ENCODE data around the gene EGFL6.
"Not testable (repeated sequence)": the region's sequence is repeated elsewhere in the genome, so short reads cannot be mapped to it uniquely, and the experiment has no call there.

Gene EGFL6

DNA sequence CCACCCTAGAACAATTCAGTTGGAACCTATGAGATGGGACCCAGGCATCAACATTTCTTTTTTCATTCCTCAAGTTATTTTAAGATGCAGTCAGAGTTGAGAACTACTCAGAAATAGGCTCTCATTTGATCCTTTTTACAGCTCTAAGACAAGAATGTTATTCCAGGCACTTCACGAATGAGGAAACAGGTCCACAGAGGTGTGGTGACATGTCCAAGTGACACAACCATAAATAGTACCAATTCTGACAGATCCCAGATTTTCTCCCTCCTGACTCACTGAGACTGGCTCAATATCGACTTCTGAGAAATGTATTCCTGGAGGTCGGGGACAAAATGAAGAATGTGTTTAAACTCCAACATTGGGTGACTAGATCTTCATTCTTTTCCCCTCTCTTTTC, 94.6 kb downstream of the EGFL6 start:
- no peak for TF ChIP-seq POLR2A (IDR thresholded peaks at IDR 0.05; ENCODE audit: extremely low read depth, insufficient read length)
- no peak for TF ChIP-seq MYC (IDR thresholded peaks at IDR 0.05; ENCODE audit: low read depth, low read length)
- TF ChIP-seq CTCF (IDR thresholded peaks at IDR 0.05; ENCODE audit: low read depth, low read length), result no peak
- TF ChIP-seq MAX (IDR thresholded peaks at IDR 0.05; ENCODE audit: low read depth, low read length), result no peak
- H3K4me3 ChIP-seq (ENCODE audit: low read depth, low read length), result no peak overlapping the region
- no peak for DNase-seq (ENCODE audit: low read depth)

- DNase-seq (ENCODE audit: low read depth), result no peak
- no peak overlapping the region for H3K4me3 ChIP-seq (ENCODE audit: low read depth, low read length)
- TF ChIP-seq MYC (IDR thresholded peaks at IDR 0.05; ENCODE audit: low read depth, low read length) (no peak), CTCF (IDR thresholded peaks at IDR 0.05; ENCODE audit: low read depth, low read length) (no peak), POLR2A (IDR thresholded peaks at IDR 0.05; ENCODE audit: extremely low read depth, insufficient read length) (no peak), MAX (IDR thresholded peaks at IDR 0.05; ENCODE audit: low read depth, low read length) (no peak)
Observed at GRCh38 chrX:13666836-13667235, 97.4 kb downstream of the EGFL6 start.

DNA sequence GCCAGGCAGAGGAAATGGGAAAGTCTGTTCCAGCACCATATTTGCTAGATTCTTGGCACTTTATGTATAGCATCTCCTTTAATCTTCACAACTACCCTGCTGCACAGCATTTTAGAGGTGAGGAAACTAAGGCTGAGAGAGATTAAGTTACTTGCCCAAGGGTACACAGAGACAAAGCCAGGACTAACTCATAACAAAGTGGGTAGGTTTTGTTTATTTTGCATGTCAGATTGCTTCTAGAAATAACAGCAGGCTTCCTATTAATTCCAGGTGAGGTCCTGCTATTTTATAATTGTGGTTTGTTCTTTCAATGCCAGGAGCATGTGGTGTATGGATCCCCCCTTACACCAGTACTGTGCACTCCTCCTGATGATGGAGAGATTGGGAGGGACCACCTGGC, 98.5 kb downstream of the EGFL6 start:
- no peak for DNase-seq (ENCODE audit: low read depth)
- H3K4me3 ChIP-seq (ENCODE audit: low read depth, low read length), result no peak overlapping the region
- TF ChIP-seq MYC (IDR thresholded peaks at IDR 0.05; ENCODE audit: low read depth, low read length), result no peak
- no peak for TF ChIP-seq POLR2A (IDR thresholded peaks at IDR 0.05; ENCODE audit: extremely low read depth, insufficient read length)
- TF ChIP-seq CTCF (IDR thresholded peaks at IDR 0.05; ENCODE audit: low read depth, low read length), result no peak
- TF ChIP-seq MAX (IDR thresholded peaks at IDR 0.05; ENCODE audit: low read depth, low read length), result no peak

- peak; percentile 32 for DNase-seq (ENCODE audit: low read depth)
- TF ChIP-seq MAX (IDR thresholded peaks at IDR 0.05; ENCODE audit: low read depth, low read length), result no peak
- TF ChIP-seq CTCF (IDR thresholded peaks at IDR 0.05; ENCODE audit: low read depth, low read length), result no peak
- no peak for TF ChIP-seq POLR2A (IDR thresholded peaks at IDR 0.05; ENCODE audit: extremely low read depth, insufficient read length)
- no peak for TF ChIP-seq MYC (IDR thresholded peaks at IDR 0.05; ENCODE audit: low read depth, low read length)
- no peak overlapping the region for H3K4me3 ChIP-seq (ENCODE audit: low read depth, low read length)
Observed at GRCh38 chrX:13669246-13669737, 99.9 kb downstream of the EGFL6 start.

- not testable (repeated sequence) for DNase-seq (ENCODE audit: low read depth); H3K4me3 ChIP-seq (ENCODE audit: low read depth, low read length)
Observed at GRCh38 chrX:13669755-13670154, 100.4 kb downstream of the EGFL6 start.

- no peak overlapping the region for H3K4me3 ChIP-seq (ENCODE audit: low read depth, low read length)
- TF ChIP-seq MAX (IDR thresholded peaks at IDR 0.05; ENCODE audit: low read depth, low read length) (no peak), POLR2A (IDR thresholded peaks at IDR 0.05; ENCODE audit: extremely low read depth, insufficient read length) (no peak), MYC (IDR thresholded peaks at IDR 0.05; ENCODE audit: low read depth, low read length) (no peak), CTCF (IDR thresholded peaks at IDR 0.05; ENCODE audit: low read depth, low read length) (no peak)
- no peak for DNase-seq (ENCODE audit: low read depth)
Observed at GRCh38 chrX:13670197-13670596, 100.8 kb downstream of the EGFL6 start.
